Superior temporal gyrus (tissue), 1 donor: Measurements from ENCODE around the gene HMGXB4.

Experiments
- DNase-seq: peaks from one replicate; pipeline ENCODE4 v3.0.0-alpha.2; 2016; ENCODE audit errors: extremely low spot score

HMGXB4 gene

DNA sequence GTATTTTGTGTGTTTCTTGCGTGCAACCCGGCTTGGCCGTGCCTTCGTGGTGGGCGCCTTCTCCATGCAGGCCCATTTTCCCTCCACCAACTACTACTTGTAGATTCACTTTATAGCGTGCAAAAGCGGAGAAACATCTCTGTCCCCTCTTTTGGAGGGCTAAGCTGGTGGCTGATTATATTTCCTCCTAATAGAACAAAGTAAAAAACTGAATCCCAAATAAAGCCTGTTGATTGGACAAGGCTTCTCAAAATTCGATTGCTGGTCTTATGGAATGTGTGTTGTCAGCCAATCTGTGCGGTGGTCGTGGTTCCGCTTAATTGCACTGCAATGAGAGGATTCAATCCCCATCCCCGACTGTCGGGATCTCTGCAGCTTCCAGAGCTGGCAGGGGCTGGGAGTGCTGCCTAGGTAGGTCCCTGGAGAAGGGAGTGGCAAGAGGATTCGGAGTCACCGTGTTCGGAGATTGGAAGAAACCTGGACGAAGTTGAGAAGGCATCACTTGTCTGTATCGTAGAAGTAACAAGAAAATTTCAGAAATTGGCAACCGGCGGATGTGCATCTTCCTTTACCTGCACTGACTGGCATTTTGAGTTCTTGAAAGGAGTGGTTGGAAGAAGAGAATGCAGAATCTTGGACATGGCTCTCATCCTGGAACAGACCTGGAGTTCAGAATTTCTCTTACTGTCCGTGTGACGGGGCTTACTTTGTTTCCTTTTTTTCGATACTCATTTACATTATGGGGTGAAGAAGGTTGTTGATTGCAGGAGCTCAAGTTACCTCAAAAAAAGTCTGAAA is 1.1 kb downstream of the HMGXB4 start:
- DNase-seq: no peak

DNA sequence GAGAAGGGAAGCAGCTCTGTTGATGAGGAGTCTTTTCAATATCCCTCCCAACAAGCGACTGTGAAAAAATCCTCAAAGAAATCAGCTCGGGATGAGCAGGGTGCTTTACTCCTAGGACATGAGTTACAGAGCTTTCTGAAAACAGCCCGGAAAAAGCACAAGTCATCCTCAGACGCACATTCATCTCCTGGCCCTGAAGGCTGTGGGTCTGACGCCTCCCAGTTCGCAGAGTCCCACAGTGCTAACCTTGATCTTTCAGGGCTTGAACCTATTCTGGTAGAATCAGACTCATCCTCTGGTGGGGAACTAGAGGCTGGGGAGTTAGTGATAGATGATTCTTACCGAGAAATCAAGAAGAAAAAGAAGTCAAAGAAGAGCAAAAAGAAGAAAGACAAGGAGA is 7.7 kb downstream of the HMGXB4 start:
- no peak for DNase-seq

DNA sequence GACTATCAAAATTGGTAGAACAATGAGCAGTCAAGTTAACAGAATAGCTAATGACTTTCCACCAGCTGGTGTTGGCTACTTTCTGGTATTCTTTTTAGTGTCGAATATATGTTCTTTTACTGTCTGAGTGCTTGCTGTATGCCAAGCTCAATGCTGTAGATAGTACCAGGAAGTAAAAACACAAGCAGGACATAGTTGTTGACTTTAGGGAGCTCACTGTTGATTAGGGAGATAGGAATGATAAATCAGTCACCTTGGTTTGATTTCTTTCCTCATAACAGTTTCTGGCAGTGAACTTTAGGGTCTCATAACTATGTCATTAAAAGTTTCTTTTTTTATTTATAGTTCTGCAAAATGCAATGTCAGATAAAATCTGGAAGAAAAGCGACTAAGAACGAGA is 9.0 kb downstream of the HMGXB4 start:
- no peak for DNase-seq

DNA sequence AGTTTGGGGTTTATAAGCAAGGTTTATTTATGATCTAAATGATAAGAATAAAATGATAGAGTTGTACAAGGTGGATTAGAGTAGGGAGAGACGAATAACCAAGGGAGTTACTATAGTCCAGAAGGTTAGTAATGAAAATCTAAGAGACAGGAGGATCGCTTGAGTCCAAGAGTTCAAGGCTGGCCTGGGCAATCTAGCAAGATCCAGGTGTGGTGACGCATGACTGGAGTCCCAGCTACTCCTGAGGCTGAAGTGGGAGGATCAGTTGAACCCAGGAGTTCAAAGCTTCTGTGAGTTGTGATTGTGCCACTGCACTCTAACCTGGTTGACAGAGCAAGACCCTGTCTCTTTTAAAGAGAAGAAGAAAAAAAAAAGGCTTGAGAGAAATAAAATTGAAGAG is 12.3 kb downstream of the HMGXB4 start:
- DNase-seq: no peak

DNA sequence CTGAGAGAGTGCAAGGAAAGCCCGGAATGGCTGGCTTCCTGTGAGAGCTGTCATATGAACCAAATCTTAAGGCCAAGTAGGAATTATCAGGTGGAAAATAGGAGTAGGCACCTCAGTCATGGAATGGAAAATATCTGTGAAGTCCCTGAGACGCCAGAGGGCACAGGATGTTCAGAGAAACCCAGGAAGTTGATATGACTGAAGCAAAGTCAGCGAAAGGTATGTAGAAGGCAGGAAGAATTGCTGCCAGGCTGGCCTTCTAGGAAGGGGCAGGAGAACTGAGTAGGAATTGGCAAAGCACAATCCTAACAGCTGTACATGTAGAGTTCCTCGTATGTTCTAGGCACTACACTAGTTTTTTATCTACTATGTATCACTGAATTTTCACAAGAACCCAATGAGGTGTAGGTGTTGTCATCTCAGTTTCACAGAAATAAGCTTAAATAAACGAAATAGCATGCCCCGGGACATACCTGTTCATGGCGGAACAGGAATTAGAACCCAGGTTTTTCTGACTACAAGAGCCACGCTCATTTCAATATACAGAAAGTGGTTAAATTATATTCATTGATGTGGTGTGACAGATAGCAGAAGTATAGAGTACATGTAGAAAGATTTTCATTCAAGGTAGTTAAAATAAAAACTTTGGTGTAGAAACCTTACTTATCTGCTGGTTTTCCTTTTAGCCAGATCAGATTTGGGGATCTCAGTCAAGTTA is 17.0 kb downstream of the HMGXB4 start:
- no peak for DNase-seq

DNA sequence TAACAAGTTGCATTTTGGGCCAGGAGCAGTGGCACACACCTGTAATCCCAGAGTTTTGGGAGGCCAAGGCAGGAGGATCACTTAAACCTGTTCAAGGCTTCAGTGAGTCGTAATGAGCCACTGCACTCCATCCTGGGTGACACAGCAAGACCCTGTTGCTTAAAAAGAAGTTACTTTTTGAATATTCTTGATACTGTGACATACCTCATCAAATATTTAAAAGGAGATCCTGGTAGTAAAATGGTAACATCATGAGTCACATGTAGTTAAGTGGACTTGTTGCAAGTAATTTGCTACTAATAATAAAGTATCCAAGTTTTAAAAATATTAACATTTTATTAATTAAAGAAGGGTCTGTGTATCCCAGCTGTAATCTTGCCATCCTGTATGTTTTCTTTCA is 18.3 kb downstream of the HMGXB4 start:
- no peak for DNase-seq

DNA sequence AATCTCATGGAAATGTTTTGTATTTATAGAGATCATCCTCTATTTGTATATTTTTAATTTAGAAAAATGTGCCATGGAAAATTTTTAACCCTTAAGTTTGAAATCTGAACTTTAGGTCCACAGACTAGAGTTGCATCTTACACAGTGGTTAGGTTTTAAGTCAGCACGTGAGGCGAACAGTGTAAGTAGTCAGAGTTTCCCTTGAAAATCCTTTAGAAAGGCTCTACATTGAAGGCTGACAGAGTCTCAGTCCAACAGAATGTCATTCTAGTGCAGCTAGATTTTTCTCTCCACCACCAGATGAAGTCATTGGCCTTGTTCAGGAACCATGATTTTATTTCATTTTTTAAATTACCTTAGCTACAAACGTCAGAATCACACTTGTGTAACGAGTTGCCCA is 18.7 kb downstream of the HMGXB4 start:
- no peak for DNase-seq

DNA sequence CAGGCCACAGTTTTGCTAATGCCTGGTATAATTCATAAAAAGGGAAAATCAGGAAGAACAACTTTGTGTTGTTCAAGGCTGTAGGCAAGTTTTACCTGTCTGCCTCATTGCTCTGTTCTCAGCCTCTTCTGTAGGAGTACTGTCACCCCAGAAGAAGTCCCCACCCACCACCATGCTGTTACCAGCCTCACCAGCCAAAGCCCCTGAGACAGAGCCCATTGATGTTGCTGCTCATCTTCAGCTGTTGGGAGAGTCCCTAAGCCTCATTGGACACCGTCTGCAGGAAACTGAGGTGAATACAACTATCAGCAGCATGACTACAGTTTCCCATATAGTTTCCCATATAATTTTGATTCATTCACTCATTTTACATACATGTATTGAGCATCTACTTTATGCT is 30.8 kb downstream of the HMGXB4 start:
- DNase-seq: no peak

DNA sequence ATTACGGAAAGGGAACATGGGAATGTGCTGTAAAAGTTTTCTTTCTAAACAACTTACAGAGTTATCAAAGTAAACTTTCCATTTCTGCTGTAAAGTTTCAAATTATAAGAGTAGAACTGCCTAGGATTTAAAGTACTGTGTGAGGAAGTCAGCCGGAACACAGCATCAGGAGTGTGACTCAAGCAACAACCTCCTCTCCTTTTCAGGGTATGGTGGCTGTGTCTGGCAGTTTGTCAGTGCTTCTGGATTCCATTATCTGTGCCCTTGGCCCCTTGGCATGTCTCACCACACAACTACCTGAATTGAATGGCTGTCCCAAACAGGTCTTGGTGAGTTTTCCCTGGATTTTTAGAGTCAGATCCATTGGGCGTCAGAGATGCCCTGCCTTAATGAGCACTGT is 35.5 kb downstream of the HMGXB4 start:
- DNase-seq: no peak

DNA sequence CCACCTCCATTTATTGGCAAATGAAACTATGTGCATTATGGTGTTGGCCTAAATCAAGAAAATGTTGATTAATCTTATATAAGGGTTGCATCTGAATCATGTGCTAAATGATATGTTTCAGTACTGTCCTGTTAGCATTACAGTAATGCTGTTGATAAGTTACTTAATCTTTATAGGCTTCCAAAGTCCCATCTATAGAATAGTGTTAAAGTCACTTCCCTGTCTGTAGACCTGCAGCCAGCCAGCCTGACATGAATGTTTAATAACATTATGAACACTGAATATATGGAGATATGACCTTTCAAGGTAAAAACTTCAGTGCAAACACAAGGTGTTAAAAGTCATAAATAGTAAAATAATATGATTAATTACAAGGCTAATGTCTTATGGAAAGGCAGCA is 38.8 kb downstream of the HMGXB4 start:
- no peak for DNase-seq

DNA sequence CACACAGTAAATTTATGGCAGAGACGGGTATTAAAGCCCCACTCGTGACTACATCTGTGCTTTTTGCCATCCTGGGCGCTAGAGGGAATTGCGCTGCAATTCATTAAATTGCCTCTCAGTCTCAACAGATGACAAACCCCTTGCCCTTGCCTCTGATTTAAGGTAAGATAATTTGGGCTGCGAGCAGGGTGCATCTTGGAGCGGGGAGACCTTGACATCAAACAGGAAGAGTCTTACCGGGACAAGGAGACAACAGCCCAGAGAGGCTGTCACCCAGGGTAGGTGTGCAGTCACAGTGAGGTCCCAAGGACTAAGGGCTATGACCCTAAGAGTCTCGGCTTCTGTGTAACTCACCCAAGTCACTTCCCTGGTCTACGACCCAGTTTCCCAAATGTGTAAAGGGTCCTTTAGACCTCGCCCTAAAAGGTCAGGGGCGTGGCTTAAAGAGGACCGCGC is 42.0 kb downstream of the HMGXB4 start:
- no peak for DNase-seq

DNA sequence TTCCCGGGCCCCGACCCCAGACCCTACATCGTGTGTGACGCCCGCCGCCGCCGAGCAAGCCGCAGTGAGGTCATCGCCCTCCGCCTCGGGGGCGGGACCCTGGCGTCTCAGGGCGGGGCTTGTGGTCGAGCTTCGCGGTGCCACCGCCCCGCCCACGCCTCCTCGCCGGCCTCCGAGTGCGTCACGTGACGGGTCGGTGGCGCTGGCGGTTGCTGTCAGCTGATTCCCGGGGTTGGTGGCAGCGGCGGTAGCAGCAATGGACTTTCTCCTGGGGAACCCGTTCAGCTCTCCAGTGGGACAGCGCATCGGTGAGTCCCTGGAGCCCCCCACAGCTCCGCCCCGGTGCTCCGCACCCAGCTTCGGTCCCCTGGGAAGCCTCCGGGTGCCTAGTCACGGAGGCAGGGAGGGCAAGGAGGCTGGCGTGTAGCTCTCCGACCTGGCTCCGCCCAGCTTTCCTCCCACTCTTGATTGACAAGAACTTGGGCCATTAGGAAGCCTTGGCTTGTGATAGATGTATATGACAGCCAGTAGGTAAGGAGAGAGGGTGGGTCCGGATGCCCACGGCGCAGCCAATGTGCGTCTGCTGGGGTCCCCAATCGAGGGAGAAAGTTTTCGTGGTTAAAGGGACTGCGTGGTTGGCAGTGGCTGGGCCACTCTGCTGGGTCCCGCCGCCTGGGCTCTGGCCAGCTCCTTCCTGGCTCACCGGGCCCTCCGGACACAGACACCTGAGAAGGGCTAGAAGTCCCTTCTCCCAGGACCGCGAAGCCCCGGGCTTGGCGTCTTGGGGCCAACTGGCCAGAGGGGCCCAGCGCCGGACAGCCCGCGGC is 42.6 kb downstream of the HMGXB4 start, which contains the start of gene TOM1:
Gene TOM1 (plus strand): TSS at position 222 of the 827 bp plus-strand sequence. CDS start 35 bp downstream, at position 257.
- peak; percentile 100 for DNase-seq

DNA sequence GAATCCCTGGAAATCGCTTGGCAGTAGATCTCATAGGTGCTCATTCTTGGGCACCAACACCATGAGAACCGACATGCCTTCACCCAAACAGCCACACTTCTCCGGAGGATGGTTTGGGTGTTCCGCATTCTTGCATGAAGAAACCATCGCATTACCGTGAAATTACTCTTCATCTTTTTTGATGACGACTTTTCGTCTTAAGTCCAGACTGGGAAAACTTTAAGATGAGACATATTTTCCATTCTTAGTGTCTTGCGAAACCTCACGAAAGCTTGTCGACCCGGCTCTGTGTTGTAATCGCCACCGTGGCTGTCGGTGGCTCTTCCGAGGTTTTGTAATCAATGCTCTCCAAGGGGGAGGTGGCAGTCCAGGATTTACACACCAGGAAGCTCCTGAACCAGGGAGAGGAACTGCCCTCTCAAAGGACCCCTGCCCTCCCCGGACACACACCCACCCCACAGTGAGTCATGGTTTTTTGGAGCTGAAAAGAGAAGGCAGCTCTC is 44.1 kb downstream of the HMGXB4 start:
- no peak for DNase-seq

DNA sequence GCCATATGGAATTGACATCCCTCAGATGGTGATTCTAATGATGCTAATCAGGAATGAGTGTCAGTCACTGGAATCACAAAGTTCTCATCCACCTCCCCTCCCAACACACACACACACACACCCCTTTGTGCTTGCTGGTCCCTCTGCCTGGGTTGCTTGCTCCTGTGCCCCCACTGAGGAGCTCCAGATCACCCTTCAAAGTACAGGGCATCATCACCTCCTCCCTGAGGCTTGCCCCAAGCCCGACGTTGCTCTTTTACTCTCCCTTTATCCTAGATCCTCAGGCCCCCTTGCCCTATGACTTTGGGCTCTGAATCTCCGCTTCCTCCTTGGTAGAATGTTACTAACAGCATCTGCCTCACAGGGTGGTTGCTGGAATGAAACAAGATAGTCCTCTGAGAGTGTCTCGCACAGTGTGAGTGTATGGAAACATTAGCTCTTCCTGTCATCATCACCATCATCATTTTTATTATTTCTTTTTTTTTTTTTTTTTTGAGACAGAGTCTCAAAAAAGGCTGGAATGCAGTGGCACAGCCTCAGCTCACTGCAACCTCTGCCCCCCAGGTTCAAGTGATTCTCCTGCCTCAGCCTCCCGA is 45.8 kb downstream of the HMGXB4 start:
- no peak for DNase-seq

DNA sequence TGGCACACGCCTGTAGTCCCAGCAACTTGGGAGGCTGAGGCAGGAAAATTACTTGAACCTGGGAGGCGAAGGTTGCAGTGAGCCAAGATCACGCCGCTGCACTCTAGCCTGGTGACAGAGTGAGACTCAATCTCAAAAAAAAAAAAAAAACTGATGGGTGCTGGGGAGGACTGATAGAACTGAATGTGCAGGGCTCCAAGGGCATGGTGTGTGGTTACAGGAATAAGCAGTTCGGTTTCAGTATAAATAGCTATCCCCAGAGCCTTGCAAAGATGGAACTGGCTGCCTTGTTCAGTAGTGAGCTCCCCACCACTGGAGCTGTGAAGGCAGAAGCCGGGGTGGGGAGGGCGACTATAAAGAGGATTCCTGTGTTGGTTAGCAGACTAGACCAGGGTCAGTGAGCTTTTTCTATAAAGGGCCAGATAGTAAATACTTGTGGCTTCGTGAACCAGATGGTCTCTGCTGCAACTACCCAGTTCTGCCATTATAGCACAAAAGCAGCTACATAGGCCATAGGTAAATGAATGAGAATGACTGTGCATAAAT is 48.3 kb downstream of the HMGXB4 start:
- no peak for DNase-seq

DNA sequence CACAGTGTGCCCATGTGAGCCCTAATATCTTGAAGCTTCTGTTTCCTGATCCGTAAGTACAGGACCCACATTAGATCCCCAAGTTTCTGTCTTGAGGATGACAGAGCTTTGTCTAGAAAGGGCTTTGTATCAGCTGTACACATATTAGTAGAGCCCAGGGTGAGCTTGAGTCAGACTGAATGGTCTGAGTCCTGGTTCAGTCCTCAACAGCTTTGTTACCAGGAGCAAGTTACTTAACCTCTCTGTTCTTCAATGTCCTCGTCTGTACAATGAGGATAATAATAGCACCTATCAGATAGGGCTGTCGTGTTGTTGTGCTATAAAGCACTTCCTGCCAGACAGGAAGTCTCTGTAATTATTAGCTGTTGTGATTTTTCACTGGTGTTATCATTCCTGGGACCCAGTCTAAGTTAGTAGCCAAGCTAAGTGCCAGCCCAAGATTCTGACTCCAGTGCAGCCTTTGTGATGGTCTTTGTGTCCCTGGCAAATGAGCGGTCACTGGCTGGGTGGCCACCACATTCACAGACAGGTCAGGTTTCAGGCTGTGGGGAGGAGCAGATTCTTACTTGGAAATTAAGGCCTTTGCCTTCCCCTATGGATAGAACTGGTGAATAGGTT is 49.2 kb downstream of the HMGXB4 start:
- no peak for DNase-seq

DNA sequence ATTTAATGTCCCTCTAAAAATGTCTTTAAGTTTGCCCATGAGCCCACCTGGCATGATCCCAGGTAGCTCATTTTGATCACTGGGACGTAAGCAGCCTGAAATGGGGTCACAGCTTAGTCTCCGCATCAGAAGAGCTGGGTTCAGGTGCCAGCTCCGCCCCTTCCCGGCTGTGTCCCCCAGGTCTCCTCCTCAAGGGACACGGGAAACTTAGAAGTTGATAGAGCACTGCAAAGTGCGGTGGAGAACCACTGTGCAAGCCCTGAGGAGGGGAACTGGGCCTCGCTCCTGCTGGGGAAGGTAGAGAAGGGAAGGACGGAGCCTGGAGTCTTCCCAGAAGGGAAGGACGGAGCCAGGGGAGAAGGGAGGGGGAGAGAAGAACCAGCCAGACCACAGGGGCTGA is 50.1 kb downstream of the HMGXB4 start:
- DNase-seq: no peak

DNA sequence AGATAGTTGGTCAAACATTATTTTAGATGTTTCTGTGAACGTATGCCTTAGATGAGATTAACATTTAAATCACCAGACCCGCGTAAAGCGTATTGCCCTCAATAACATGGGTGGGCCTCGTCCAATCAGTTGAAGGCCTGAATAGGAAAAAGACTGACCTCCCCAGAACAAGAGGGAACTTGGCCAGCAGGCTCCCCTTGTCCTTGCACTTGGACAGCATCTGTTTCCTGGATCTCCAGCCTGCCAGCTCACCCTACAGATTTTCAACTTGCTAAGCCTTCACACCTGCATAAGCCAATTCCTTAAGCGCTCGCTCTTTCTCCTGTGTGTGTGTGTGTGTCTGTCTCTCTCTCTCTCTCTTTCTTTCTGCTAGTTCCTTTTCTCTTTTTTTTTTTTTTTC is 50.6 kb downstream of the HMGXB4 start:
- no peak for DNase-seq

DNA sequence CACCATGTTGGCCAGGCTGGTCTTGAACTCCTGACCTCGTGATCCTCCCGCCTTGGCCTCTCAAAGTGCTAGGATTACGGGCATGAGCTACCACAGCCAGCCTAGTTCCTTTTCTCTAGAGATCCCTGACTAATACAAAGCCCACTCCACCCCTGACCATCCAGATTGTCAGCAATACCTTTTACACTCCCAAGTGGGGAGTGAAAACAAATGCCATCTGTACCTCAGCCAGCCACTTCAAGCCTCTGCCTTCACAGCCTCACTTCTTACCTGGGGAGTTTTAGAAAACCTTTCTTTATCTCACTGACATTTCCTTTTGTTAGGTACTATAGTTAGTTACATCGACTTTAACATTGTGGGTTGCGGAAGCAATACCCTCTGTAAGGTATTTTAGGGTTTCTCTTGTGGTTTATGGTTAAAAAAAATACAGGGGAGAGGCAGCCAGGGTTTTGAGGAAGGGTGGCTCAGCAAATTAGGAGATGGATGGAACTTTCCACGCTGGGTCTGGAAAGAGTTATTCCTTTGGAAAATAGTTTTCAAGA is 51.3 kb downstream of the HMGXB4 start:
- DNase-seq: no peak
